ENCODE measurements around the gene E2F6.

Gene E2F6

DNA sequence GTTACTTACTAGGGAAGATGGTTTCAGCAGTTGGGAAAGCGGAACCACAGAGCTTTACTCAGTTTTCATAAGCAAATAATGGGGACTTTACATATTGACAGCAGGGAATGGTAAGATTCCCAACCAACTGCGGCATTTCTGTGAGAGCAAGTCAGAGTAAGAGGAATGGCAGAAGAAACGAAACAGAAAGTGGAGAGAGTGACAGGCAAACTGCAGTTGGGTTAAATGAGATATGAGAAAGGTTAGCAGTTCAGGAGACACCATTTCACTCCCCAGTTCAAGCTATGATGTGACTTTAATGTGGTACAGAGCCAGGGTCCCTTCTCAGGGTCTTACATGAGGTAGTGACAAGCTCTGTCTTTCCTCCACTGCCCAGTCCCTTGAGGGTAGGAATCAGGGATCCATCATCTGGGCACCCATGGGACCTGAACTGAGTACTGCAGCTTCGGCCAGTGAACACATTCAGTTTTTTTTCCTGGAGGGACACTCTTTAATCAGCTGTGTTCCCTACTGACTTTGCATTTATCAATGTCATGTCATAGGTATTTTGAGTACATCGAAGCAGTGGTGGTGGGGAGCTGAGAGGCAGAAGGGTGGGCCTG, 34.8 kb upstream of the E2F6 start:
- no peaks in the 10 kb centered on the region for H3K36me3 Mint-ChIP-seq (ENCODE audit: low read depth)
- H3K27ac Mint-ChIP-seq: no peak overlapping the region
- H3K4me3 Mint-ChIP-seq: no peak overlapping the region
- peaks cover 4% of the 10 kb centered on the region for H3K9me3 Mint-ChIP-seq
- peaks cover 27% of the 10 kb centered on the region for H3K27me3 Mint-ChIP-seq
- peaks cover 4% of the 10 kb centered on the region for H3K4me1 Mint-ChIP-seq (ENCODE audit: low read depth)

DNA sequence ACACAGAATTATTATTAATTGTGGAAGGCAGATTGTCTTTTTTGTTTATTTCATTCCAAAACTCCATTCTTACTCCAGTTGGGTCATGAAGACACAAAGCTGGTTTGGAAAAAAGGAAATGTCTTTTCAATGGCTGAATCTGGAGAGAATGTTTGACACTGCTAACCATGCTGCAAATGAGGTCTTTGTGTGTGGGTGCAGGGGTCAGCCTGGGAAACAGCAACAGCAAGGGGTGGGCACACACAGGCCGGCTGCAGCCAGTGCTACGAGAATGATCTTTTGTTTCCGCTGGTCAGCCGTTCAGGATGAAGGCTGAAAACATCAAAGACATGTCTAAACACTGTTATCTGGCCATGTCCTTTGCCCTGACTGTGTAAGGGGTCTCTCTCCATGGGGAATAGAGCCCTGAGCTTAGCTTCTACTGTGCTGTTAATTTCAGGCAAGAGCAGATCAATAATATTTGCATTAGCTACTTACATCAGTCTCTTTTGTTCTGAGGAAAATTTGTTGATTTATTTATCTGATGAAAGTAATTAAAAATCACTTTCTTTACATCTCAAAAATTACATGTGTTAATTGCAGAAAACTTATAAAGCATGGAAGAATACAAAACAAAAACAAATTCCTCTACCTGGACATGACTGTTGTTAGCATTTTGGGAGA, 33.3 kb upstream of the E2F6 start:
- Mint-ChIP-seq H3K4me1 (ENCODE audit: low read depth) (peaks cover 4% of the 10 kb centered on the region), H3K27ac (no peak overlapping the region), H3K4me3 (no peak overlapping the region), H3K27me3 (peaks cover 27% of the 10 kb centered on the region), H3K9me3 (peaks cover 4% of the 10 kb centered on the region), H3K36me3 (ENCODE audit: low read depth) (no peaks in the 10 kb centered on the region)

DNA sequence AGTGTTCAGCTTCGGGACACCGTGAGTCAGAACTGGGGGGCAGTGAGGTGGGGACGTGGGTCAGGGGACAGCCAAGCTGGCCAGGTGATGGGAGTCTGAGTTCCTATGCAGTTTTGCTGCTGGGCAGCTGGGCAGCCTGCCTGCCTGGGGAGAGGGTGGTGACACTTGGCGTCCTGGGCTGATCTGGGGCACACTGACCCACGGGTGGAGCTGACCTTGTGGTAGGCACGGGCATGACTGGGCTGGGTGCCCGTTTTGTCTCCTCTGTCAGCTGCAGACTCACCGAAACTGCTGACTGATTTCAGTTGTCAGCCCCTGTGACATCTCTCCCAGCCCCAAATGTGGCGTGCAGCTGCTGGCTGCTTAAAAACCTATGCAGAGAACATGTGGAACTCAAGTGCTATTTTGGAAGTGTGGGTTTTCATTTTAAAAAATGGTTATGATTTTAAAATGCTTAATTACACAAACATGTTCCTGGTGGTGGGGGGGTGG, 32.6 kb upstream of the E2F6 start:
- Mint-ChIP-seq H3K27ac (no peak overlapping the region), H3K4me1 (ENCODE audit: low read depth) (peaks cover 4% of the 10 kb centered on the region), H3K4me3 (no peak overlapping the region), H3K36me3 (ENCODE audit: low read depth) (no peaks in the 10 kb centered on the region), H3K27me3 (peaks cover 24% of the 10 kb centered on the region), H3K9me3 (no peaks in the 10 kb centered on the region)

DNA sequence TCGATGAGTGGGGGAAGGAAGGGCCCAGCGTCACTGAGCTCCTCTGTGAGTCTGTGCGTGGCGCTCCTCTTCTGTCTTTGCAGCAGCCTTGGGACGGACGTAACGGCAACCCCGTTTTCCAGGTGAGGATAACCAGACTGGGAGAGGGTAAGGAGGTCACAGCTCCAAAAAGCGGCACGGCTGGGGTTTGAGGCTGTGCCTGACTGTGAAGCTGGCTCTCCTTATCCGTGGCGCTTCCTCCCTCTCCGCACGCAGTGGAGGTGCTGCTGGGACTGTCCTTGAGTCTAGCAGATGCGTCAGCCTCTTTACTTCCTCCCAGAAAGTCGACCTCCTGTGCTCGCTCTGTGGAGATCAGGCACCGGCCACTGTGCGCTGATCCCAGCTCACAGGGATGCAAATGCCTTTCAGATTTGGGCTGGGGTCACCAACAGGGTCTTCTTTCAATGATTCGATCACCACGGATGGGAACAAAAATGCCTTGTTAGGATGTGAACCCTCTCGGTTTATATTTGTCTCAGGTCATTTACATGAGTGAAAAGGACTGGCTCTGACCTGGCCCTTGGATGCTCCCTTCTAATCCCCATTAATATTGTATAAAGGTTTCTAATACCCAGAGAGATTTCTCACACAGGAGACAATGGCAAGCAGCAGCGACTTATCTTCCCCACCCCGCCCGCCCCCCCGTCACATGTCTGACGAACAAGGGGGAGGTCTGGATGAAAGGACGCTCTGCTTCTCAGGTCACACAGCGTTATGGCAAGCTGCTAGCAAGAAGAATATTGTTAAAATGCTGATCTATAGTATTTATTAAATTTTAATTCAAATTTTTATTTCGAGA, 30.1 kb upstream of the E2F6 start:
- Mint-ChIP-seq H3K4me1 (ENCODE audit: low read depth) (peaks cover 4% of the 10 kb centered on the region), H3K9me3 (no peaks in the 10 kb centered on the region), H3K36me3 (ENCODE audit: low read depth) (no peaks in the 10 kb centered on the region), H3K4me3 (no peak overlapping the region), H3K27ac (no peak overlapping the region), H3K27me3 (peaks cover 19% of the 10 kb centered on the region)

DNA sequence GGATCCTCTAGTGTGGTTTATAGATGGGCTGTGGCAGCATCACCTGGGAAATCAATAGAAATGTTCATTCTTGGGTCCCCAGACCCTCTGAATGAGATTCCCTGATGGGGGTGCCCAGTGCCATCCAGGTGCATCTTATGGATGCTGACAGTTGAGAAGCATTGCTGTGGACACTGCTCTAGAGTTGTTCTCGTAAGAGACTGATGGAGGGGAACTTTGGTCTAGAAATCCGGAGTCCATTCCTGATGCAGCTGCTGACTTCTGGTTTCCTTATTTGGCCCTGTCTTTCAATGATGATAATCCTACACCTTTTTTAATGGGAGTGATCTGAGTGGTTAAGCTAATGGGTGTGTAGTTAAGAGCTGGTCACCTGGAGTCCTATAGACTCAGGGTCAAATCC, 28.3 kb upstream of the E2F6 start:
- Mint-ChIP-seq H3K4me3 (no peak overlapping the region), H3K27me3 (peaks cover 16% of the 10 kb centered on the region), H3K4me1 (ENCODE audit: low read depth) (peaks cover 4% of the 10 kb centered on the region), H3K9me3 (no peaks in the 10 kb centered on the region), H3K27ac (no peak overlapping the region), H3K36me3 (ENCODE audit: low read depth) (no peaks in the 10 kb centered on the region)

DNA sequence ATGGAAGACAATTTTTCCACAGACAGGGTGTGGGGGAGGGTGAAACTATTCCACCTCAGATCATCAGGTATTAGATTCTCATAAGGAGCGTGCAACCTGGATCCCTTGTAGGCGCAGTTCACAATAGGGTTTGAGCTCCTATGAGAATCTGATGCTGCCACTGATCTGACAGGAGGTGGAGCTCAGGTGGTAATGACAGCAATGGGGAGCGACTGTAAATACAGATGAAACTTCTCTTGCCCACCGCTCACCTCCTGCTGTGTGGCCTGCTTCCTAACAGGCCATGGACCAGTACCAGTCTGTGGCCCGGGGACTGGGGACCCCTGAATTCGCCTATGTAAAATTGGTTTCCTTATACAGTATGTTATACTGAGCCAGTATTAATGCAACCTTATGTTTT, 27.3 kb upstream of the E2F6 start:
- H3K4me3 Mint-ChIP-seq: no peak overlapping the region
- no peaks in the 10 kb centered on the region for H3K9me3 Mint-ChIP-seq
- H3K27ac Mint-ChIP-seq: no peak overlapping the region
- H3K27me3 Mint-ChIP-seq: peaks cover 18% of the 10 kb centered on the region
- H3K36me3 Mint-ChIP-seq (ENCODE audit: low read depth): no peaks in the 10 kb centered on the region
- peaks cover 4% of the 10 kb centered on the region for H3K4me1 Mint-ChIP-seq (ENCODE audit: low read depth)

DNA sequence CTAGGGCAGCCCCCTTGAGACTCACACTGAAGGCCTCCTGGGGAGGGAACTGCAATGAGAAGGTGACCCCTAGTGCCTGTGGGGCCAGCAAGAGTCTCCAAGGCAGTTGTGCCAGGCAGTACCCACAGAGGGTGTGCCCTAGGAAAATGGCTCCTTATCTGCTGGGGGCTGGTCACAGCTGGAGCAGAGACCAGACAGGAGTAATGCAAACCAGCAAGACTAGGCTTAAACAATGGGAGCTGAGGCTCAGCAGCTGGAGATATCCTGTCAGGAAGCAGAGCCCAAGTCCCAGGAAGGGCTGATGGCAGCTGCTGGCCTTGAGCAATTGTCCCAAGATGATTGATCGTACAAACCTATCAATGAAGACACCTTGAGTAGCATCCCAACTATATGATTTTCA, 26.8 kb upstream of the E2F6 start:
- Mint-ChIP-seq H3K9me3 (no peaks in the 10 kb centered on the region), H3K36me3 (ENCODE audit: low read depth) (no peaks in the 10 kb centered on the region), H3K27ac (no peak overlapping the region), H3K4me1 (ENCODE audit: low read depth) (peaks cover 4% of the 10 kb centered on the region), H3K4me3 (no peak overlapping the region), H3K27me3 (peaks cover 22% of the 10 kb centered on the region)

DNA sequence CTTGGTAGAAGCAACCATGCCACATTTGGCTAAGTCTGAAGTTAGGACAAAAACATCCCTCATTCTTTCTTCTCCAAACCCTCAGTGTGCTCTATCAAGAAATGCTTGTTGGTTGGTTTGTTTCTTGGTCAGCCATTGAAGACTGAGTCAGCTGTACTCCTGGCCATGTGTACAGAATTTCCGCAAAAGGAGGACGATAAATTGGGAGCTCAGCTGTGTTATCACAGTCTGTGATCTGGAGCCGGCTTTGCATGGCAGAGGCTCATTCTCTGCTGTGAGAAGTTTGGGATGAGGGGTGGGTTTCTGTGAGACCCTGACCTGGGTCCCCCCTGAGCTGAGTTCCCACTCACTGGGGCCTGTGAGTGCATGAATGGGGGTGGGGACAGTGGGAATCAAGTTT, 26.3 kb upstream of the E2F6 start:
- Mint-ChIP-seq H3K4me1 (ENCODE audit: low read depth) (peaks cover under 1% of the 10 kb centered on the region), H3K36me3 (ENCODE audit: low read depth) (no peaks in the 10 kb centered on the region), H3K4me3 (no peak overlapping the region), H3K9me3 (no peaks in the 10 kb centered on the region), H3K27me3 (peaks cover 25% of the 10 kb centered on the region), H3K27ac (no peak overlapping the region)

DNA sequence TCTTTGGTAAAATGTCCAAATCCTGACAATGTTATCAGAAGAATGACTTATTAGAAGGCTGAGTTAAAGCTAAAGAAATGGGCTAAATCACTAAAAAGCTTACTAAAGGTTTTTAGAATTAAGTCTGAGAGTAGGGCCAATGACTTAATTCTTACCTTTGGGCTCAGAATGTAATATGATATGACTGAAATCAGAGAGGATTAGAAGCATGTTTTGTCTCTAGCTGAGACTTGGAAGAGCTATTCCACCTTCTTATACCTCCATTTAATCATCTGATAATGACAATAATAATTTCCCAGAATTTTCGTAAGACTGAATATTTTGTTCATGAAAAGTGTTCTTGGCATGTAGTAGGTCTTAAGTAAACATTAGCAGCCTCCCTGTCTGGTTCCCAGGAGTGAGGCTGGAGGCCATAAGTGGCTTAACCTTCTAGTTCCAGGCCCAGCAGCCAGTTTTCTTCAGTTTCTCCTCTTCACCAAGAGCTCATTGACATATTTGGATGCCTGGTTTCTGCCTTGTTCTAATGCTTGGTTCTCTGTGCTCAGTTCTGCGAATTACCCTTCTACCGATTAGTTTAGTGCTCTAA, 25.5 kb upstream of the E2F6 start:
- Mint-ChIP-seq H3K36me3 (ENCODE audit: low read depth) (no peaks in the 10 kb centered on the region), H3K4me3 (no peak overlapping the region), H3K27me3 (peaks cover 28% of the 10 kb centered on the region), H3K9me3 (no peaks in the 10 kb centered on the region), H3K27ac (no peak overlapping the region), H3K4me1 (ENCODE audit: low read depth) (no peaks in the 10 kb centered on the region)

DNA sequence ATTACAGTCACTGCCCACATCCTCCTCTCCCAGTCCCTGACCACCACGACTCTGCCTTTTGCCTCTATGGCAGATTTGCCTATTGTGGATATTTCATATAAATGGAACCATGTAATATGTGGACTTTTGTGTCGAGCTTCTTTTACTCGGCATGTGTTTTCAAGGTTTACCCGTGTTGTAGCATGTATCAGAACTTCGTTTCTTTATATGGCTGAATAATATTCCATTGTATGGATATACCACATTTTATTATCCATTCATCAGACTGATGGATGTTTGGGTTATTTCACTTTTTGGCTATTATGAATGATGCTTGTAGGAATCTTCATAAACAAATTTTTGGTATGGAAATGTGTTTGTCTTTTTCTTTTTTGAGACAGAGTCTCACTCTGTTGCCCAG, 24.2 kb upstream of the E2F6 start:
- H3K27ac Mint-ChIP-seq: no peak overlapping the region
- H3K4me3 Mint-ChIP-seq: no peak overlapping the region
- no peaks in the 10 kb centered on the region for H3K4me1 Mint-ChIP-seq (ENCODE audit: low read depth)
- no peaks in the 10 kb centered on the region for H3K9me3 Mint-ChIP-seq
- H3K36me3 Mint-ChIP-seq (ENCODE audit: low read depth): no peaks in the 10 kb centered on the region
- H3K27me3 Mint-ChIP-seq: peaks cover 37% of the 10 kb centered on the region

DNA sequence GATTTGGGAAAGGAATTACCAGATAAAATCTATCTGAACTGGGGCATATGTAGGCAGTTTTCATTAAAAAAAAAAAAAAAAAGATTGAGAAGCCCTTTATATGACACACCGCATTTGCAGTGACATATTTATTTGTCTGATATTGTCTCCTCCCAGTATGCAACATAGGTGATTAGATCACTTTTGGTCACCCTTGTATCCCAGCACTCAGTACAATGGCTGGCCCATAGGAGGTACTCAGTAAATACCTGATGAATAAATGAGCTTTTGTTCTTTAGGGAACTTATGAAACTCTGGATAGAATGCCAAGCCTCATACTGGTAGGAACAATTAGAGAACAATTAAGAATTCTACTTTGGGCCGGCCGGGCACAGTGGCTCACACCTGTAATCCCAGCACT, 22.8 kb upstream of the E2F6 start:
- Mint-ChIP-seq H3K9me3 (no peaks in the 10 kb centered on the region), H3K4me3 (no peak overlapping the region), H3K36me3 (ENCODE audit: low read depth) (no peaks in the 10 kb centered on the region), H3K27ac (no peak overlapping the region), H3K27me3 (peaks cover 48% of the 10 kb centered on the region), H3K4me1 (ENCODE audit: low read depth) (no peaks in the 10 kb centered on the region)

DNA sequence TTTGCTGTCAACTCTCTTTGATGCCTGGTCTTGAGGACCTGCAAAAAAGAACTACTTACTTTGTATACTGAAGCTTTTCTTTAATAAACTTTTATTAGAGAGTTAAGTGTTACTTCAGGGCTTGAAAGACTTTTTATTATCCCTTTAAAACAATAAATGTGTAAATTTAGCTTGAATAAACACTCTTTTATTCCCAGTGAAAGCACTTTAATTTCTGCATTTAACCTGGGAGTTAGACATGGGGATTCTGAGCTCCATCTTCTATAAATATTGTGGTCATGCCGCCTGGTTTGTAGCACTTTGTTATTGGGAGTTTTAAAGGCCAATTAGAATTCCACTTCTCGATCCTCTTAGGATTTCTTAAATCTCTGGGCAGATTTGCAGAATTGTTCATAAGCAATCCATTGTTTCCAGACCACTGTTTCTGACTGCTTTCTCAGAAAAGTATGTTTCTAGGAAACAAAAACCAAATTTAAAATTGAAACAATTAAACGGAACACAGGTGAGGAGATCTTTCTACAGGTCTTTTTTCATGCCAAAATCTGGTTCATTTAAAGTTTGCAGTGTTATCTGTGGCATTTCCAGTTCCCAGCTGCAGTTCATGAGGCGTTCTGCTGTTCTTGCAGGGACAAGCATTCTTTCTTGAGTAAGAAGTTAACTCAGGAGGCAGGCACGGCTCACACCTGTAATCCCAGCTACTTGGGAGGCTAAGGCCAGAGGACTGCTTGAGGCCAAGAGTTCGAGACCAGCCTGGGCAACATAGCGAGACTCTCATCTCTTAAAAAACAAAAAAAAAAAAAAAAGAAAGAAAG, 18.1 kb upstream of the E2F6 start:
- Mint-ChIP-seq H3K4me3 (no peak overlapping the region), H3K27me3 (peaks cover 72% of the 10 kb centered on the region), H3K4me1 (ENCODE audit: low read depth) (peaks cover 6% of the 10 kb centered on the region), H3K36me3 (ENCODE audit: low read depth) (no peaks in the 10 kb centered on the region), H3K27ac (no peak overlapping the region), H3K9me3 (no peaks in the 10 kb centered on the region)

DNA sequence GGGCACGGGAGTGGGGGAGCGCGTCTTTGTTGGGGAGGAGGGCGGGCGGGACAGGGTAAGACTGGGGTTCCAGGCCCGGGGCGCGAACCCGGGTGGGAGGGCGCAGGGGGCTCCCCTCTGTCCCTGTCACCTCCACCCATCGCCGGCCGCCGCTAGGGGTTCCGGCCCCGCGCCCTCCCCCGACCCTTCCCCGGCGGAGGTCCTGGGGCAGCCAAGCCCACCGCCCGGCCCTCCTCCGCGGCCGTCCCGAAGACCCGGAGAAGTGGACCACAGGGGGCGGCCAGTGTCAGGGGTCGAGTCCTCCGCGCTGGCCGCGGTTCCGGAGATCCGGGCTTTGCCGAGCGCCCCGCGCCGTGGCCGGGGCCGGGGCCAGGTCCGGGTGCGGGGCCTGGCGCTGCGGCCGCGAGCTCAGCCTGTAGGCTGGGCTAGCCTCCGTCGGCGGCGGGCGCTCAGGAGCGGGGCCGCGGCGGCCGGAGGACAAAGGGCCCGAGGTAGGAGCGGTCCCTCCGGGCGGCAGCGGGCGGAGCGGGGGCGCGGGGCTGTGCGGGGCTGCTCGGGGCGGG, 16.6 kb upstream of the E2F6 start:
- H3K36me3 Mint-ChIP-seq (ENCODE audit: low read depth): no peaks in the 10 kb centered on the region
- H3K4me1 Mint-ChIP-seq (ENCODE audit: low read depth): peaks cover 6% of the 10 kb centered on the region
- H3K4me3 Mint-ChIP-seq: no peak overlapping the region
- no peak overlapping the region for H3K27ac Mint-ChIP-seq
- peaks cover 69% of the 10 kb centered on the region for H3K27me3 Mint-ChIP-seq
- H3K9me3 Mint-ChIP-seq: no peaks in the 10 kb centered on the region

DNA sequence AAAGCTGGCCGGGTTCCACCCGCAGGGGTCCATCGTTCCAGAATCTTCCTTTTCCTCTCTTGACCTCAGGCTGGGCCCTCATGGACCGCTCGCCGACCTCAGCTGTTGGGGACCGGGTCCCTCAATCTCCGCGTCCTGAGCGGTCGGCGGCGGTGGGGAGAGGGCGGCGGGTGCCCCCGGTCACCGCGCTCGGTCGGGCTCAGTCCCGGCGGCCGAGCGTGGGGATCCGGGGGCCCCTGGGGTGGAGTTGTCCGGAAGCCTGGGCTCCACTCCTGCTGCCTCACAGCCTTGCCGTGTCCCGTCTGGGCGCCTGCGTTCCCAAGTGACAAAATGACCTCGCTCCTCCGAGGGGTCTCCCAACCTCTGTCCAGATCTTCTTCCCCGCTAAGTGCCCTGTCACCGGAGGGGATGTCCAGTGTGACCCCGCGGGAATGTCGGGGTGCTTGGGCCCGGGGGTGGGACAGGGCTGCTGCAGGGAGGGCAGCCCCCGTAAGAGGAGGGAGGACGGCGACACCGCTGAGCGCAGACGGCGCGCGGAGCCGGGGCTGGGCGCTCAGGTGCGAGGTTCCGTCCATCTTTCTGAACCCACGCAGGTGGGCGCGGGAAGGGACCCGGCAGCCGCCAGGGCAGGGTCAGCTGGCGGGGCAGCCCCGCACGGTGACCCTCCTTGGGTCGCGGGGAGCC, 16.0 kb upstream of the E2F6 start:
- no peak overlapping the region for H3K4me3 Mint-ChIP-seq
- no peaks in the 10 kb centered on the region for H3K9me3 Mint-ChIP-seq
- H3K27me3 Mint-ChIP-seq: peaks cover 63% of the 10 kb centered on the region
- H3K27ac Mint-ChIP-seq: no peak overlapping the region
- peaks cover 6% of the 10 kb centered on the region for H3K4me1 Mint-ChIP-seq (ENCODE audit: low read depth)
- H3K36me3 Mint-ChIP-seq (ENCODE audit: low read depth): no peaks in the 10 kb centered on the region
